ENCODE measurements around the gene TBC1D2.

Gene TBC1D2

DNA sequence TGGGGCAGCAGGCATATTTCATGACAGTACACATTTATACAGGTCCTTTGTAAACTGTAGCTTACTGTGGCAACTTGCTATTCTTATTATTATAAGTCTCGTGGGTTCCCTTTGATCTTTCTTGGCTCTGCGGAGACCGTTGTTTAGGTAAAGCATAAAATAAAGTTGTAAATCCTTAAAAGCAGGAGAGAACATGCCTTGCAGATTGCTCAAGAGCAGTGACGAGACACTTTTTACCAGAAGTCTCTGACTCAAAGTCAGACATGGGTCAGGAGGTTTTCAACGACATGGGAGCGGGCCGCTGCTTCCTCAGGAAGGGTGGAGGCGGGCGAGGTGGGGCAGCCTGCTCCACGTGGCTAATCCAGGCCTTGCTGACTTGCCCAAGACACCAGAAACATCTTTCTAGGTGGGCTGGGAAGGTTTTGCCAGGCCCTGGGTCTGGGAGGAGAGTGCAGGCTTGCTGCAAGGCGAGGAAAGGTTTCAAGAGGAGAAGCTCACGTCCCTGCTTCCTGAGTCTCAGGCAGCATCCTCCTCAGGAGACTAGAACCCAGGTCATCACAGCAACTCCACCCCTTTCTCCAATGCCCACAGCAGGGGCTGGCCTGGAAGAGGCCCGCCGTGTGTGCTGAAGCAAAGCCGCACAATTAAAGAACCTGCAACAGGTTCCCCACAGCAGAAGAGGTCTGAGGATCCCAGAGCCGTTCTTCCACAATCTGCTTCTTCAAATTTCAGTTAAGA is 6.5 kb downstream of the TBC1D2 start:
- Histone ChIP-seq H3K27ac (peak overlapping the region in 20 of 21 experiments; percentile 31 to 90 (median 81)), H3K4me3 (no peak overlapping the region)

DNA sequence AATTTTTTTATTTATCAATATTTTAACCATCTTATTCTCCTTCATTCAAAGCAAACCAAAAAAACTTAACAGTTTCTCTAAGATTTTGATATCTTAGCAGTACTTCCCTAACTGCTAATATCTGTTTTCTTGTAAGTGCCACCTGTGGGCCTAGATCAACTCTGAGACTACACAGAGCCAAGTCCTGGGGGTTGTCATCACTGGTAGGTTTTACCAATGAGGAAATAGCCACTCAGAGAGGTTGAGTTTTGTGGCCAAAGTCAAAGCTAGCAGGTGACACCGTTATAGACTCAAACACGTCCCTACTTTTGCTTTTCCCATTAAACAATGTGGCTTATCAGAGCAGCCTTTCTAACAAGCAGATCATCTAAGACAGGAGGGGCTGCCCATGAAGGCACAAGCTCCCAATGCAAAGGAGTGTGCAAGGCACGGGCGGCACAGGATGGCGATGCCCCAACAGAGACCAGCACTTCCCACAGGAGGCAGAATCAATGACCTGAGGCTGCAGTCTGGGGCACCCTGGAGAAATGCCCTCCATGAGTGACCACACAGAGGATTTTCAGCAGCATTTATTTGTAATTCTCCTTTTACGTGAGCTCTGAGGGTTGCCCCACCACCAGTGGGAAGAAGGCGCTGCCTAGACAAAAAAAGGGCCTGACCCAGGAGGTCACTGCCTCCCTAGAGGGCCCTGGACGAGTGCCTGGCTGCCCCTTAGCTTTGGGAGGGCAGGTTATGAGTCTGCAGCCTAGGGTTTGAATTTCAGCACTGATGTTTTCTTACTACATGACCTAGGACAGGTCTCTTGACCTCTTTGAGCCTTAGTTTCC is 7.4 kb downstream of the TBC1D2 start:
- Histone ChIP-seq H3K4me3 (no peak overlapping the region), H3K27ac (peak overlapping the region; percentile 31 to 90 (median 80))

- no peak overlapping the region for H3K4me3 ChIP-seq
- H3K27ac ChIP-seq = no peak overlapping the region
Observed at GRCh38 chr9:98242426-98242825, 13.0 kb downstream of the TBC1D2 start.

DNA sequence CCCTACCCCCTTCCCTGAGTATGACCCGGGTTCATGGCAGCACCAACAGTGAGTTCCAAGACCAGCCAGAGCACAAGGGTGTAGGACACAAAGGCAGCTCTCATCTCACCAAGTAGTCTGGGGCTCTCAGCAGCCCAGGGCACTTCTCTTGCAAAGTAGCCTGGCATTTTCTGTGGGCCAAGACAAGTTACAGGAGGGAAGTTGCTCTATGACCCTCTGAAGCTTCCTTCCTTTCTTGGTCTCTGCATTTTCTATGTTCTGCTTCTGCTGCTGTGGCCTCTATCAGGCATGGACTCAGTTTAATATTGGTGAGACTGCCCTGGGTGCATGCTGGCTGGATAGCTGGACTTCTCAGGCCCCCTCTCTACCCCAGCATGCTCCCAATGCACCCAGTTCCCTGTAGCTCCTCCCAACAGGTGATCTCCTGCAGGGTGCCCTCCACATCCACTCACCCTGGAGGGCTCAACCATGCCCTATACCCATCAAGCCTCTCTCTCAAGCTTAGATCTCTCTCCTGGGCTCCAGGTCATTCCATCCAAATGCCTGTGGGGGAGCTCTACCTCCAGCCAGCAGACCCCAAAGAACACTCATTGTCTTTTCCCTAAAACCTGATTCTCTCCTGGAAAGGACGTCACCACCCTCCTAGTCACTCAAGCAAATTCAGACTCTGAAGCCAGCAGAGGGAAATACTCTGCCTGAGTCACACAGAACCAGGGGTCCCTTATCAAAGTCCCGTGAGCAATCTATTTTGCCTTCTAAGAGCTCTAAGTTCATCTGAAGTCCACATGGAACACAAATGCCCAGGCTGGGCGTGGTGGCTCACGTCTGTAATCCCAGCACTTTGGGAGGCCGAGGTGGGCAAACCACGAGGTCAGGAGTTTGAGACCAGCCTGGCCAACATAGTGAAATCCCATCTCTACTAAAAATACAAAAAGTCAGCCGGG is 13.8 kb downstream of the TBC1D2 start:
- H3K27ac ChIP-seq = peak overlapping the region in 2 of 21 experiments; percentile 21 to 41
- H3K4me3 ChIP-seq = no peak overlapping the region

DNA sequence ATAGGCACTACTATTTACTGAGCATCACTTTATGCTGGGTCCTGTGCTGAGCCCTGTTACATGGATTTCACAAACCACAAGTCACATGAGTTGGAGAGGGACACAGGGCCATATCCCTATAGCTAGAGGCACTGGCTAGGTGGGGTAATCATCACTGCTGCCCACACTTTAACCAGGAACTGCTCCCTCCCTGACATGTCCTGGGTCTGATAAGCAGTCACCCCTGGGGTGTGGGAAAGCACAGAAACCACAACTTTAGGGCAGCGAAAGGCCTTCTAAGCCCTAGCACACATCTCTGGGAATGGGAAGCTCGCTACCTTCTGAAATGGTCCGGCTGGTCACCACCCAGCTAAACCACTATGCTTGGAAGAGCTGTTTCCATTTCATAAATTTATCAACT is 15.0 kb downstream of the TBC1D2 start:
- Histone ChIP-seq H3K4me3 (no peak overlapping the region), H3K27ac (no peak overlapping the region)

DNA sequence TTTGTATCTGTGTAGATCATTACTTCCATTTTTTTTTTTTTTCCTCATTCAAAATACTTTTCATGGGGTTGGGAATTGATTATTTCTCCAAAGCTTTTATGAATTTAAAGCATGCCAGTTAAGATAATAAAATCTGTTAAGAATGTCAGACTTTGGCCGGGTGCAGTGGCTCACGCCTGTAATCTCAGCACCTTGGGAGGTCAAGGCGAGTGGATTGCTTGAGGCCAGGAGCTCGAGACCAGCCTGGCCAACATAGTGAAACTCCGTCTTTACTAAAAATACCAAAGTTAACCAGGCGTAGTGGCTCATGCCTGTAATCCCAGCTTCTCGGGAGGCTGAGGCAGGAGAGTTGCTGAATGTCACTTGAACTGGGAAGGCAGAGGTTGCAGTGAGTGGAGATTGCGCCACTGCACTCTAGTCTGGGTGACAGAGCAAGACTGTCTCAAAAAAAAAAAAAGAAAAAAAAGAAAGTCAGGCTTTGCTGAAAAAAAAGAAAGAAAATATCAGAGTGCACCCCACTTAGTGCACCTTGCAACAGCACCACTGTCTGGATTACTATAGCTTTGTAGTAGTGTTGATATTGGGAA is 18.5 kb downstream of the TBC1D2 start:
- H3K4me3 ChIP-seq = no peak overlapping the region
- H3K27ac ChIP-seq = no peak overlapping the region

DNA sequence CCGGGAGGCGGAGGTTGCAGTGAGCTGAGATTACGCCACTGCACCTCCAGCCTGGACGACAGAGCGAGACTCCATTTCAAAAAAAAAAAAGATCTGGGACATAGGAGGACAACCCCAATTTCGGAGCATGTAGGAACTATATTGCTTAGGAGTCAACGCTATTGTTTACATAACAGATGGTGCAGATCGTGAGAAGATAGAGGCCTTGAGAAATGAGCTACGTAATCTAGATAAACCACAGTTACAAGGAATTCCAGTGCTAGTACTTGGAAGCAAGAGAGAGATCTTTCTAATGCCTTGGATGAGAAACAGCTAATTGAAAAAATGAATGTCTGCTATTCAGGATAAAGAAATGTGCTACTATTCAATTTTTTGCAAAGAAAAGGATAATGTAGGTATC is 20.3 kb downstream of the TBC1D2 start:
- no peak overlapping the region for H3K27ac ChIP-seq

DNA sequence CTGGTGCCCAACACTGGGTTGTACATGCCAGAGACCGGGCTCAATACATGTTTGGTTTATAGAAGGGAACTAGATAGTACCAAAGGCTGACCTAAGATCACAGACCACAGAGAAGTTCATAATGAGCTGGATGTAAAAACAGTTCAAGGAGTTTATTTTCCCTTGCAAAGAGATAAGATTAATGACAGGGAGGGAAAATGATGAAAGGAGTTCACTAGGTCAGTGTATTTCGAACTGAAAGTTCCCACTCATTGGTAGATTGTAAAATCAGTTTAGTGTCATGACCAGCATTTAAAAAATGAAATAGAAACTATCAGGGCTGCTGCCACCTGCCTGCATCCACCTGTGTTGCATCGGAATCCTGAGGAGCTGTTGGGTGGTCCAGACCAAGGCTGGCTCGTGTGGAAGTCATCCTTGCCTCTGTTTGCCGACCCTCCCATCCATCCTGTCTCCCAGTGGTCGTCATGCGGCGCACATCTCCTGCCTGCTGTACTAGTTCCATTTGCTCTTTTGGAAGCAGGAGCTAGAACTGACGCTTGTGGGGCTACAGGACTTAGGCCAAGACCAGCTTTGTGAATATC is 21.1 kb downstream of the TBC1D2 start:
- H3K27ac ChIP-seq = no peak overlapping the region
- H3K4me3 ChIP-seq = no peak overlapping the region

More for the DNA sequence above, 20.3 kb downstream of the TBC1D2 start:
- H3K4me3 ChIP-seq = no peak overlapping the region

DNA sequence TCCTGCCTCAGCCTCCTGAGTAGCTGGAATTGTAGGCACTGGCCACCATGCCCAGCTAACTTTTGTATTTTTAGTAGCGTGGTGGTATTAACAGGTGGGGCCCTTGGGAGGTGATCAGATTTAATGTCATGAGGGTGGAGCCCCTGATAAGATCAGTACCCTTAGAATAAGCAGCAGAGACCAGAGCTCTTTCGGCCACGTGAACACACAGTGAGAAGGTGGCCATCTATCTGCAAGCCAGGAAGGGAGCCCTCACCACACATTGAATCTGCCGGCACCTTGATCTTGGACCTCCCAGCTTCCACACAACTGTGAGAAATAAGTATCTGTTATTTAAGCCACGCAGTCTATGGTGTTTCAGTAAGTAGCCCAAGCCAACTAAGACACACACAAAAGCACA is 22.5 kb downstream of the TBC1D2 start:
- Histone ChIP-seq H3K4me3 (no peak overlapping the region), H3K27ac (no peak overlapping the region)

DNA sequence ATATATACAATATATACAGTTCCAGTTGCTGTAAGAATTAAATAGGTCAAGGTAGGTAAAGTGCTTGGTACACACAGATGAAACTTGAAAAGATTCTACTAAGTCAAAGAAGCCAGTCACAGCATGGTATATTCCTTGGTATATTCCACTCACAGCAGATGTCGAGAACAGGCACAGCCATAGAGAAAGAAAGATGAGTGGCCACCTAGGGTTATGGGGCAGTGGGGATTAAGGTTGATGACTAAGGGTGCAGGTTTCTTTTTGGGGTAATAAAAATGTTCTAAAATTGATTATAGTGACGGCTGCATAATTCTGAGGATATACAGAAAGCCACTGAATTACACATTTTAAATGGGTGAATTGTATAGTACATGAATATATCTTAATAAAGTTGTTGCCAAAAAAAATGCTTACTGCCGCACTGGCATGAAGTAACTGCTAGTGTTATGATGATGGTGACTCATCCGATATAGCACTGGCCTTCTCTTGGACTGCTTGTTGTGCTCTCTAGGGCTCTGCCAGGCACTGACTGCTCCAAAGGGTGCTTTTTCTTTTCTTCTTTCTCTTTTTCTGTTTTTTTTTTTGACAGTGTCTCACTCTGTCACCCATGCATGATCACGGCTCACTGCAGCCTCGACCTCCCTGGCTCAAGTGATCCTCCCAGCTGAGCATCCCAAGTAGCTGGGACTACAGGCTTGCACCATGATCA is 23.5 kb downstream of the TBC1D2 start:
- H3K4me3 ChIP-seq = no peak overlapping the region
- H3K27ac ChIP-seq = no peak overlapping the region

GRCh38 chr9:98230789-98231188 is 24.7 kb downstream of the TBC1D2 start:
- Histone ChIP-seq H3K27ac (no peak overlapping the region), H3K4me3 (no peak overlapping the region)

DNA sequence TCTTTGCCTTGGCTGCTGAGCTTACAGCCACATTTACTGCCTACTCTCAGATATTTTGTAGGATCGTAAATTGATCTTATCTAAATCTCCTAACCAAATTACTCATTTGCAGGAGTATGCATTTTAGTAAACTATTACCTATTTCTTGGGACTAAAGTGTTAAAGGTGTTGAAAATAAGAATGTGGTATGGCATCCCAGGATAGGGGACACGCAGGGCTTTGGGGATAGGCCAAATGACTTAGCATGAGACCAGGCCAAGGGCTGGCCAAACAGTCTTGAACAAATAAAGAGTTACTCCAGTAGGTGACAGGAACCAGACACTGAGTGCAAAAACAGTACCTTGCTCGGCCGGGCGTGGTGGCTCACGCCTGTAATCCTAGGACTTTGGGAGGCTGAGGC is 25.1 kb downstream of the TBC1D2 start:
- Histone ChIP-seq H3K4me3 (no peak overlapping the region), H3K27ac (no peak overlapping the region)

DNA sequence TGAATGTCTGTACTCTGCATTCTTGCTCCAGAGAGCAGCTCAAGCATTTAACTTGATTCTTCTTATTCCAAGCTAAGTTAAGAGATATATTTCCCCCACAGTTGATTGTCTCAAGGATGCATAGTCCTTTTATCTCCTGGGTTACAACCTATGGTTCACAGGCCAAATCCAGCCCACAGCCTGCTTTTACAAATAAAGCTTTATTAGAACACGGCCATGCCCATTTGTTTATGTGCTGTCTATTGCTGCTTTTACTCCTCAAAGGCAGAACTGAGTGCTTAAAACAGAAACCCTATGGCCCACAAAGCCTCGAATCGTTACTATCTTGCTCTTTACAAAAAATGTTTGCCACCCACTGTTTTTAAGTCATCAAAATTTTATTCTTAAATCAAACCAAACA is 25.8 kb downstream of the TBC1D2 start:
- H3K27ac ChIP-seq = no peak overlapping the region
- no peak overlapping the region for H3K4me3 ChIP-seq

DNA sequence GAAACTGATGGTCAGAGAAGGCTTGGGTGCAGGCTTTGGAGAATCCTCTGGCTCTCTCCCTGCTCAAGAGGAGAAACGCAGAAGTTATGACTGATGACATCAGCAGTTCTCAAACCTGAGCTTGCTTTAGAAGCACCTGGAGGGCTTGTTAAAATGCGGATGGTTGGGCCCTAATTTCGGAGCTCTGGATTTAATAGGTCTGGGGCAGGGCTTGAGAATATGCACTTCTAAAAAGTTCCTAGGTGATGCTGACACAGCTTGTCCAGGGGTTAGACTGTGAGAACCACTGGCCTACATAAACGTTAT is 26.4 kb downstream of the TBC1D2 start:
- no peak overlapping the region for H3K4me3 ChIP-seq

DNA sequence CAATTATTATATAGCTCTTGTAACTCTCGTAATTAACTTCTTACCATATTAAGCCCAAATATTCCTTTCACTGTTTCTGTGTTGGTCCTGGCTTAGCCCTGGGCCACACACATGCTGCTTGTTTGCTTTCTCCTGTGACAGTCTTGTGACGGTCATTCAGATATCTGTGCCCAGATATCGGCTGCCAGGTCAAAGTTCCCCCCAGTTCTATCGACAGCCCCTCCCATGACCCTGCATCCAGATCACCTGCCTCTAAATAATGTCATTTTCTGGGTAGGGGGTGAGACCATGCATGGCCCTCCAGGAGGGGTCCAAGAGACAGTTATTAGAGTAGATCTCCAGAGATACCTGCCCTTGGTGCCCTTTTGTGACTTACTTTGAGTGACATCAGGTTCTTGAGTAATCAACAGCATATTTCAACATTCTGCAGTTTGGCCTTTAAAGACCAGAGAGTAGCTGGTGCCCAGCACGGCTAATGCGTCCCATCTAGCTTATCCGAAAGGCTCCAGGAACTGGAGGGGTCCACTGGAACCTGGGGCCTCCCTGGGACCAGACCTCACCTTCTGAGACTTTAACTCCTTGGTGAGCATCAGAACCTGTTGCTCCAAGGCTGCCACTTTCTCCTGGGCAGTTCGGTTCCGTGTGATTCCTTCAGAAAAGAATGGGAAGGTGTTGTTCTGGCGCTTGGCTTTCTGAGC is 26.9 kb downstream of the TBC1D2 start:
- H3K27ac ChIP-seq = no peak overlapping the region
- H3K4me3 ChIP-seq = no peak overlapping the region

More for the DNA sequence above, 26.4 kb downstream of the TBC1D2 start:
- H3K27ac ChIP-seq = no peak overlapping the region

DNA sequence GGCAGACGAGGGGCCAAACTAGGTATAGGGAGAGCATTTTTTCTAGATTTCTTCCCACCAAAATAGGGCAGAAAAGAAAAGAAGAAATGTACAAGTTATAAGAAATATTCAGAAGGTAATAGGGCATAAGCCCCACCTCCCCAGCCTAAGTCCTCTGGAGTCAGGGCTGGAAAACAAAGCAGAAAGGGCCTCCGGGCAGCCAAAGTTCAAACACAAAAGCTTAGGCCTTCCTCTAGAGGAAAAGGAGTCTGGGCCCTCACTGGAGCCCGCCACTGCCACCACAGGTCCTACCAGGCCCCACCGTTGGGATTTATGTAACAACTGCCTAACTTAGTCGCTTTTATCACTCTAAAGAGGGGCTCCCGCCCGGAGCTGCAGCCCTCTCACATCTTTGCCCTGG is 27.6 kb downstream of the TBC1D2 start:
- Histone ChIP-seq H3K27ac (no peak overlapping the region), H3K4me3 (no peak overlapping the region)

DNA sequence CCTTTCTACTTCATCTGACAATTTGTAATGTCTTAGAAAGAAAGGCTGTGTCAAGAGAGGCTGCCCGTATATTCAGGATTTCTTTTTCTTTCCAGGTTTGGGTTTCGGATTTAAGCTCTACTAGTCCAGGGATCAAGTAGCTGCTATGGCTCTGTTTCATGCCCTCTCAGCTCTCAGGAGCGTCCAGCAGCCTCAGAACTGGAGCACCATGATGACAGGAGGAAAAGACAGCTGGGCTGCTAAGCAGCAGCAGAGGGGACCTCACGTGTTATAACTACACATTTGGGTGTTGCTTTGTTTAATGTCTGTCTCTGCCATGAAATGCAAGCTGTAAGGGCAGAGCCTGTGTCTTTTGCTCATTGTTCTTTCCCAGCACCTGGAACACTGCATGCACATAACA is 28.5 kb downstream of the TBC1D2 start:
- Histone ChIP-seq H3K4me3 (no peak overlapping the region), H3K27ac (no peak overlapping the region)

DNA sequence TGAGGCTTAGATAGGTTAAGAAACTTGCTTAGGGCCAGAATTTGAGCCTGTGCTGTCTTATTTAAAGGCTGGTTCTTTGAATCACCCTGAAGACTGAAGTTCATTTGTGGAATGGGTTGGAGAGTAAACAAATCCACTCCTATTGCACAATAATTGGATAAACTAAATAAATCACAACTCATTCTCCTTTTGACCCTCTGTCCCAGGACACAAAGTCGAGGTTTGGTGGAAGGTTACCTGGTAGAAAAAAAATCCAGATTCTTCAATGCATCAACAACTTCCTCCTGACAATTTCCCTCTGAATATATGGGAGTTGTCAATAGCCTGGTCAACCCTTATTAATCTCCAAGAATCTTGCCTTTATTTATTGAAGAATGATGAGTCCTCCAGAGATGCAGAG is 28.9 kb downstream of the TBC1D2 start:
- Histone ChIP-seq H3K4me3 (no peak overlapping the region), H3K27ac (no peak overlapping the region)

Measured in skin epidermis (tissue), 12 donors.